Measurements from ENCODE around the gene PSMD6. TPM values are rescaled to one million over a fixed set of nuclear protein-coding genes. Genes with fewer than 3 reads are reported as not detected.

PSMD6 gene
- total and polyA plus RNA-seq, 10 of the 15 experiments (the other 5 are each of a cell fraction or from before 2014, with no cell fraction given): 68.7 to 199 (median 106) TPM

DNA sequence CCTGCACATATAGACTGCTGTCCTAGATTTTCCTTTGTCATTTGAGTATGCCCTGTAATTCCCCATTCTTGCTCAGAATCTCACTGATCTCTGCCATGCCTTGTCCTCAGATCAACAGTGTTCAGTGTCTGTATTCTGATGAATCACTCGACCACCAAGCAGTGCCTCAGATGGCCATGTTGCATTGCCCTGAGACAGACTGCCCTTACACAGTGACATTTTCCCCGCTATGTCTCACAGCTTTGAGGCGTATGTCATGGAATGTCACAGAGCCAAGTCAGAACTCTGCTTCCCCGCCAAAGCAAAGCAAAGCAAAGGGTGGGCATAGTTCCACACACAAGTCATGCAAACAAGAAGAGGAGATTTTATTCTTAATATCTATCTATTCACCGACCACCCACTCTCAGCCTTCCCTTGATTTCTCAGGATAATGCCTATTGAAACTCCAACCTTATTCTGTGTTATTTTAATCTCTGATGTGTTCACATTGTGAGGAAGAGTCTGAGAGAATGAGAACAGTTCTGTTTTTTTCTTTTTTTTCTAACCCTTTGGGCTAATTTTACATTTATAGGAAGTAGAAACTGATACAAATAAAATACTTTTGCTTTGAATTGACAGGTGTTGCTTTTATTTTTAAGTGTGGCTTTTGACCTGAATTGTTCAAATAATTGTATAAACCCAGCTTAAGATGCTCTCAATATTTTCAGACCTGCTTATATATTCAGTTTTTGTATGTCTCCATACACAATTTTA is 16.9 kb upstream of the PSMD6 start:
- no peak for ATAC-seq
- H3K4me3 ChIP-seq: no peak overlapping the region
- H3K27me3 ChIP-seq (replicated peaks in 1 of 2; ENCODE audit: control insufficient read depth in 2 of 2, insufficient read depth in 2 of 2, low read length in 1 of 2): 0 out of 4 replicates have a peak, but pooled peaks cover 0 to 3% of the 10 kb centered on the region in 2 experiments
- no peaks in the 10 kb centered on the region for H3K36me3 ChIP-seq (ENCODE audit: control insufficient read depth in 2 of 2, insufficient read depth in 2 of 2, low read length in 1 of 2)
- BruUV-seq (replicated peaks): no TSS peak
- intact Hi-C loops (cut with micrococcal nuclease; ENCODE audit: unreplicated experiment): loop anchor here (10.0 kb wide), 1 partner anchor 185 kb away; the partner anchor contains the start of gene PRICKLE2
- H3K79me2 ChIP-seq (ENCODE audit: control insufficient read depth, insufficient read depth, low read length): no peaks in the 10 kb centered on the region
- ChIA-PET SMC1A (ENCODE audit: uncharacterized antibody, unreplicated experiment) (interaction anchor here (1.0 to 4.5 kb wide), 6 partner anchors 9 to 445 kb away, joined by 3 to 17 read pairs (median 6); no protein-coding TSS in a partner anchor), CTCF (interaction anchor here (0.6 to 3.2 kb wide), 6 partner anchors 10 to 1744 kb away, joined by 3 to 14 read pairs (median 7); partner anchors contain the start of genes PRICKLE2 and PSMD6), POLR2A (no interaction called here), RAD21 (ENCODE audit: unreplicated experiment) (interaction anchor here (1.2 to 1.3 kb wide), 2 partner anchors 122 to 186 kb away, joined by 3 read pairs; partner anchors contain the start of gene PRICKLE2)
- H4K20me1 ChIP-seq (ENCODE audit: control insufficient read depth, insufficient read depth): no peaks in the 10 kb centered on the region
- DNase-seq (ENCODE audit: low read depth, low spot score): no peak
- WGBS (ENCODE audit: insufficient coverage, insufficient replicate concordance, low lambda C conversion rate, missing lambda C conversion rate): 24% methylated on average over 5 of the region's 5 CpGs
- FAIRE-seq: no peak
- TF ChIP-seq CBX5 (IDR thresholded peaks at IDR 0.05; ENCODE audit: low read depth) (no peak), HCFC1 (IDR thresholded peaks at IDR 0.05; ENCODE audit: low read length) (no peak), ZNF622 (IDR thresholded peaks at IDR 0.05) (no peak), GATAD2B (conservative IDR thresholded peaks at IDR 0.05; ENCODE audit: low read depth) (no peak), NFXL1 (IDR thresholded peaks at IDR 0.05; ENCODE audit: borderline replicate concordance) (no peak), ZNF384 (IDR thresholded peaks at IDR 0.05; ENCODE audit: borderline replicate concordance, low read depth, low read length) (no peak), RAD51 (IDR thresholded peaks at IDR 0.05) (no peak), SRF (IDR thresholded peaks at IDR 0.05; ENCODE audit: low read depth in 2 of 2, low read length in 2 of 2) (no peak), NFIC (IDR thresholded peaks at IDR 0.05; ENCODE audit: low read depth, low read length) (no peak), TCF3 (IDR thresholded peaks at IDR 0.05; ENCODE audit: borderline replicate concordance, insufficient read depth, low read depth, low read length) (no peak), CHD4 (IDR thresholded peaks at IDR 0.05) (no peak)
- TF ChIP-seq, protein P1, sequence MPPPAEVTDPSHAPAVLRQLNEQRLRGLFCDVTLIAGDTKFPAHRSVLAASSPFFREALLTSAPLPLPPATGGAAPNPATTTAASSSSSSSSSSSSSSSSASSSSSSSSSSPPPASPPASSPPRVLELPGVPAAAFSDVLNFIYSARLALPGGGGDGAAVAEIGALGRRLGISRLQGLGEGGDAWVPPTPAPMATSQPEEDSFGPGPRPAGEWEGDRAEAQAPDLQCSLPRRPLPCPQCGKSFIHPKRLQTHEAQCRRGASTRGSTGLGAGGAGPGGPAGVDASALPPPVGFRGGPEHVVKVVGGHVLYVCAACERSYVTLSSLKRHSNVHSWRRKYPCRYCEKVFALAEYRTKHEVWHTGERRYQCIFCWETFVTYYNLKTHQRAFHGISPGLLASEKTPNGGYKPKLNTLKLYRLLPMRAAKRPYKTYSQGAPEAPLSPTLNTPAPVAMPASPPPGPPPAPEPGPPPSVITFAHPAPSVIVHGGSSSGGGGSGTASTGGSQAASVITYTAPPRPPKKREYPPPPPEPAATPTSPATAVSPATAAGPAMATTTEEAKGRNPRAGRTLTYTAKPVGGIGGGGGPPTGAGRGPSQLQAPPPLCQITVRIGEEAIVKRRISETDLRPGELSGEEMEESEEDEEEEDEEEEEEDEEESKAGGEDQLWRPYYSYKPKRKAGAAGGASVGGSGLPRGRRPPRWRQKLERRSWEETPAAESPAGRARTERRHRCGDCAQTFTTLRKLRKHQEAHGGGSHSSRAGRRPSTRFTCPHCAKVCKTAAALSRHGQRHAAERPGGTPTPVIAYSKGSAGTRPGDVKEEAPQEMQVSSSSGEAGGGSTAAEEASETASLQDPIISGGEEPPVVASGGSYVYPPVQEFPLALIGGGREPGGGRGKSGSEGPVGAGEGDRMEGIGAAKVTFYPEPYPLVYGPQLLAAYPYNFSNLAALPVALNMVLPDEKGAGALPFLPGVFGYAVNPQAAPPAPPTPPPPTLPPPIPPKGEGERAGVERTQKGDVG (CRISPR knock-in tag; IDR thresholded peaks at IDR 0.05): no peak
- TF ChIP-seq, protein P2, sequence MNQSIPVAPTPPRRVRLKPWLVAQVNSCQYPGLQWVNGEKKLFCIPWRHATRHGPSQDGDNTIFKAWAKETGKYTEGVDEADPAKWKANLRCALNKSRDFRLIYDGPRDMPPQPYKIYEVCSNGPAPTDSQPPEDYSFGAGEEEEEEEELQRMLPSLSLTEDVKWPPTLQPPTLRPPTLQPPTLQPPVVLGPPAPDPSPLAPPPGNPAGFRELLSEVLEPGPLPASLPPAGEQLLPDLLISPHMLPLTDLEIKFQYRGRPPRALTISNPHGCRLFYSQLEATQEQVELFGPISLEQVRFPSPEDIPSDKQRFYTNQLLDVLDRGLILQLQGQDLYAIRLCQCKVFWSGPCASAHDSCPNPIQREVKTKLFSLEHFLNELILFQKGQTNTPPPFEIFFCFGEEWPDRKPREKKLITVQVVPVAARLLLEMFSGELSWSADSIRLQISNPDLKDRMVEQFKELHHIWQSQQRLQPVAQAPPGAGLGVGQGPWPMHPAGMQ (IDR thresholded peaks at IDR 0.05; ENCODE audit: borderline replicate concordance): no peak
- TF ChIP-seq, protein P3, sequence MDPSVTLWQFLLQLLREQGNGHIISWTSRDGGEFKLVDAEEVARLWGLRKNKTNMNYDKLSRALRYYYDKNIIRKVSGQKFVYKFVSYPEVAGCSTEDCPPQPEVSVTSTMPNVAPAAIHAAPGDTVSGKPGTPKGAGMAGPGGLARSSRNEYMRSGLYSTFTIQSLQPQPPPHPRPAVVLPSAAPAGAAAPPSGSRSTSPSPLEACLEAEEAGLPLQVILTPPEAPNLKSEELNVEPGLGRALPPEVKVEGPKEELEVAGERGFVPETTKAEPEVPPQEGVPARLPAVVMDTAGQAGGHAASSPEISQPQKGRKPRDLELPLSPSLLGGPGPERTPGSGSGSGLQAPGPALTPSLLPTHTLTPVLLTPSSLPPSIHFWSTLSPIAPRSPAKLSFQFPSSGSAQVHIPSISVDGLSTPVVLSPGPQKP (IDR thresholded peaks at IDR 0.05; ENCODE audit: low read depth, low read length): no peak
- H2AFZ ChIP-seq (ENCODE audit: control insufficient read depth, low read depth, low read length): no peak overlapping the region
- H3K9me3 ChIP-seq (replicated peaks; ENCODE audit: control insufficient read depth, insufficient read depth, low read length): no peaks in the 10 kb centered on the region
- H3K4me2 ChIP-seq (ENCODE audit: control insufficient read depth, insufficient read depth): no peak overlapping the region
- no peaks in the 10 kb centered on the region for H3K4me1 ChIP-seq (ENCODE audit: control insufficient read depth, insufficient read depth, low read length)
- H3K27ac ChIP-seq (ENCODE audit: control insufficient read depth, insufficient read depth): no peak overlapping the region
- H3K9ac ChIP-seq (ENCODE audit: control insufficient read depth, insufficient read depth, low read length): no peak overlapping the region
- in situ Hi-C loops (cut with MboI): no loop called here
